H1 (cell line): Measurements from ENCODE around the gene CRTC2. TPM values are rescaled to one million over a fixed set of nuclear protein-coding genes. Genes with fewer than 3 reads are reported as not detected.

ENCODE experiments used
- CTCF ChIA-PET: fragments of 300-600 bp; sonication (Branson Sonifier 250); formaldehyde crosslinking; loops from one replicate; lab custom pipeline; 2021; ENCODE audit not compliant: partially characterized antibody; lab: Charles Lee
- POLR2A ChIA-PET: fragments of 300-600 bp; sonication (Branson Sonifier 250); formaldehyde crosslinking; loops from one replicate; lab custom pipeline; 2021; ENCODE audit warnings: inconsistent platforms; ENCODE audit not compliant: partially characterized antibody; lab: Charles Lee
- DNase-seq, 2 experiments: peaks; one replicate each; pipeline versions ENCODE4 v3.0.0 to v3.0.0-alpha.2; 2010 to 2022; ENCODE audit warnings: low spot score in 2 of 2, low read depth in 1 of 2, mixed read lengths in 1 of 2
- FAIRE-seq: peaks from 2 replicates; lab custom pipeline; 2011; peaks lifted over from hg19 to GRCh38; lab: Jason Lieb, UNC
- H2AFZ ChIP-seq: 2 replicates; pipeline ENCODE4 v1.8.1; 2012; ENCODE audit warnings: low read length, inconsistent platforms
- H2AK5ac ChIP-seq: 2 replicates; pipeline ENCODE4 v1.6.1; 2013; ENCODE audit warnings: low read depth, low read length
- H2BK120ac ChIP-seq: replicated peaks from 2 replicates; pipeline ENCODE3; 2013; ENCODE audit warnings: low read depth, low read length, inconsistent platforms
- H2BK12ac ChIP-seq: 2 replicates; pipeline ENCODE4 v1.6.1; 2013; ENCODE audit warnings: low read depth, low read length
- H2BK15ac ChIP-seq: 2 replicates; pipeline ENCODE4 v1.6.1; 2013; ENCODE audit warnings: low read length
- H2BK20ac ChIP-seq: 2 replicates; pipeline ENCODE4 v1.6.1; 2013; ENCODE audit warnings: low read length
- H2BK5ac ChIP-seq: 2 replicates; pipeline ENCODE4 v1.6.1; 2013; ENCODE audit warnings: low read depth, low read length
- H3K14ac ChIP-seq: 2 replicates; pipeline ENCODE4 v1.6.1; 2013; ENCODE audit warnings: inconsistent platforms; ENCODE audit not compliant: insufficient read length
- H3K18ac ChIP-seq: 2 replicates; pipeline ENCODE4 v1.6.1; 2013; ENCODE audit warnings: low read length; ENCODE audit errors: extremely low read depth
- H3K23ac ChIP-seq: 2 replicates; pipeline ENCODE4 v1.6.1; 2013; ENCODE audit warnings: inconsistent platforms; ENCODE audit not compliant: insufficient read length
- H3K23me2 ChIP-seq: 2 replicates; pipeline ENCODE4 v1.6.1; 2013; ENCODE audit warnings: low read depth, low read length
- H3K27ac ChIP-seq: 2 replicates; pipeline ENCODE4 v1.6.1; 2011; ENCODE audit warnings: low read depth, low read length, inconsistent platforms
- H3K27me3 ChIP-seq, 4 experiments: replicated peaks in 1 of 4; 1 replicate in 1 of 4; 2 replicates in 3 of 4; pipeline versions ENCODE4 v1.6.1 to v1.8.1; 2011 to 2013; ENCODE audit warnings: low read length in 3 of 4, mild to moderate bottlenecking in 3 of 4, inconsistent platforms in 2 of 4, mixed read lengths in 2 of 4, moderate library complexity in 1 of 4; ENCODE audit not compliant: control insufficient read depth in 3 of 4, insufficient read depth in 3 of 4; ENCODE audit errors: extremely low read depth in 1 of 4
- H3K36me3 ChIP-seq, 4 experiments: 2 replicates each; pipeline versions ENCODE4 v1.6.1 to v1.8.1; 2011 to 2013; ENCODE audit warnings: mild to moderate bottlenecking in 4 of 4, low read length in 3 of 4, moderate library complexity in 2 of 4, control low read depth in 1 of 4, inconsistent platforms in 1 of 4; ENCODE audit not compliant: insufficient read depth in 4 of 4, control insufficient read depth in 2 of 4
- H3K4ac ChIP-seq: replicated peaks from 2 replicates; pipeline ENCODE3; 2013; ENCODE audit warnings: low read length, low read depth, mixed read lengths, inconsistent platforms; ENCODE audit not compliant: insufficient read length
- H3K4me1 ChIP-seq, 4 experiments: replicated peaks in 1 of 4; 1 replicate in 1 of 4; 2 replicates in 3 of 4; pipeline versions ENCODE4 v1.6.1 to v1.8.1; 2011 to 2013; ENCODE audit warnings: low read length in 3 of 4, inconsistent platforms in 2 of 4, mixed read lengths in 1 of 4; ENCODE audit not compliant: insufficient read depth in 4 of 4, control insufficient read depth in 3 of 4
- H3K4me2 ChIP-seq, 2 experiments: 2 replicates each; pipeline versions ENCODE4 v1.6.1 to v1.8.1; 2011 to 2013; ENCODE audit warnings: low read depth in 2 of 2, low read length in 2 of 2, control low read depth in 1 of 2, inconsistent platforms in 1 of 2, mild to moderate bottlenecking in 1 of 2; ENCODE audit not compliant: insufficient read depth in 1 of 2
- H3K4me3 ChIP-seq, 4 experiments: fragments of 200-600, 300-600 bp in 1 of 4; sonication (generic), shearing (Covaris generic), sonication (Bioruptor Twin) in 1 of 4; 2 replicates each; pipeline versions ENCODE4 v1.5.1 to v1.8.1; 2011 to 2016; ENCODE audit warnings: low read length in 4 of 4, low read depth in 3 of 4, control low read depth in 2 of 4, inconsistent platforms in 2 of 4, mild to moderate bottlenecking in 2 of 4, mixed read lengths in 1 of 4, moderate library complexity in 1 of 4; ENCODE audit not compliant: insufficient read depth in 2 of 4; ENCODE audit errors: extremely low read depth in 1 of 4
- H3K56ac ChIP-seq: replicated peaks from 2 replicates; pipeline ENCODE3; 2013; ENCODE audit warnings: low read depth, mild to moderate bottlenecking, mixed read lengths, low read length, inconsistent platforms; ENCODE audit not compliant: insufficient read length
- H3K79me1 ChIP-seq: 2 replicates; pipeline ENCODE4 v1.6.1; 2013; ENCODE audit warnings: low read depth, low read length, control low read depth
- H3K79me2 ChIP-seq, 2 experiments: 2 replicates each; pipeline versions ENCODE4 v1.6.1 to v1.8.1; 2012 to 2013; ENCODE audit warnings: low read length in 2 of 2, mild to moderate bottlenecking in 2 of 2, inconsistent platforms in 1 of 2; ENCODE audit not compliant: insufficient read depth in 2 of 2, control insufficient read depth in 1 of 2
- H3K9ac ChIP-seq, 4 experiments: replicated peaks in 1 of 4; 1 replicate in 1 of 4; 2 replicates in 3 of 4; pipeline versions ENCODE4 v1.6.1 to v1.8.1; 2011 to 2013; ENCODE audit warnings: low read depth in 3 of 4, low read length in 3 of 4, control low read depth in 2 of 4, mild to moderate bottlenecking in 2 of 4, moderate library complexity in 2 of 4, inconsistent platforms in 1 of 4; ENCODE audit errors: extremely low read depth in 1 of 4
- H3K9me3 ChIP-seq, 2 experiments: 2 replicates each; pipeline versions ENCODE4 v1.6.1 to v1.8.1; 2012 to 2013; ENCODE audit warnings: mild to moderate bottlenecking in 2 of 2, moderate library complexity in 2 of 2, control low read depth in 1 of 2, inconsistent platforms in 1 of 2, low read depth in 1 of 2, low read length in 1 of 2, mixed read lengths in 1 of 2; ENCODE audit not compliant: insufficient read depth in 2 of 2
- H4K20me1 ChIP-seq, 2 experiments: replicated peaks in 1 of 2; 2 replicates each; pipeline versions ENCODE3 to v1.8.1; 2011 to 2013; ENCODE audit warnings: inconsistent platforms in 2 of 2, low read length in 2 of 2, mild to moderate bottlenecking in 1 of 2; ENCODE audit not compliant: insufficient read depth in 2 of 2, control insufficient read depth in 1 of 2
- H4K5ac ChIP-seq: 2 replicates; pipeline ENCODE4 v1.6.1; 2013; ENCODE audit warnings: low read length, low read depth, mixed read lengths, inconsistent platforms; ENCODE audit not compliant: insufficient read length
- H4K8ac ChIP-seq: 2 replicates; pipeline ENCODE4 v1.8.0; 2013; ENCODE audit warnings: mild to moderate bottlenecking, moderate library complexity, low read length, inconsistent platforms; ENCODE audit not compliant: insufficient read depth; ENCODE audit errors: extremely low read depth
- H4K91ac ChIP-seq: replicated peaks from 2 replicates; pipeline ENCODE3; 2013; ENCODE audit warnings: low read length, mixed read lengths, inconsistent platforms; ENCODE audit not compliant: insufficient read length
- CHD1 ChIP-seq: IDR thresholded peaks from 2 replicates; pipeline ENCODE4 v1.6.1; 2012; ENCODE audit warnings: low read depth, low read length, improper control_type of control experiment
- CTBP2 ChIP-seq: IDR thresholded peaks from 2 replicates; pipeline ENCODE4 v1.7.0; 2011; ENCODE audit warnings: borderline replicate concordance, mild to moderate bottlenecking, moderate library complexity, mixed read lengths, low read length; ENCODE audit not compliant: insufficient read depth, insufficient read length
- HDAC6 ChIP-seq: IDR thresholded peaks from one replicate; pipeline ENCODE4 v1.7.1; 2012; ENCODE audit warnings: low read depth, mild to moderate bottlenecking, inconsistent platforms, low read length, moderate library complexity
- KDM1A ChIP-seq: fragments of 200-600, 300-600 bp; sonication (generic); IDR thresholded peaks from 2 replicates; pipeline ENCODE4 v1.7.1; 2016; ENCODE audit warnings: mild to moderate bottlenecking, low read length, borderline replicate concordance
- NANOG ChIP-seq: IDR thresholded peaks from 2 replicates; pipeline ENCODE4 v1.6.1; 2011; ENCODE audit warnings: low read length, low read depth, mild to moderate bottlenecking, inconsistent platforms; ENCODE audit not compliant: insufficient read depth, poor library complexity, severe bottlenecking
- NRF1 ChIP-seq: IDR thresholded peaks from 2 replicates; pipeline ENCODE4 v1.6.1; 2011; ENCODE audit warnings: mild to moderate bottlenecking, low read depth, low read length, improper control_type of control experiment
- PHF8 ChIP-seq: fragments of 200-600 bp; sonication (generic); conservative IDR thresholded peaks from 2 replicates; pipeline ENCODE4 v1.7.1; 2012; ENCODE audit warnings: low read depth, mild to moderate bottlenecking, inconsistent platforms, low read length, moderate library complexity
- POLR2A ChIP-seq, 2 experiments: IDR thresholded peaks; 1 replicate in 1 of 2; 2 replicates in 1 of 2; pipeline ENCODE4 v1.6.1; 2011; ENCODE audit warnings: low read depth in 2 of 2, low read length in 2 of 2, mild to moderate bottlenecking in 2 of 2; ENCODE audit errors: control extremely low read depth in 1 of 2
- POU5F1 ChIP-seq: IDR thresholded peaks from 2 replicates; pipeline ENCODE4 v1.6.1; 2011; ENCODE audit warnings: low read depth, mild to moderate bottlenecking, low read length, moderate library complexity
- RBBP5 ChIP-seq: IDR thresholded peaks from 2 replicates; pipeline ENCODE4 v1.7.1; 2012; ENCODE audit warnings: low read depth, mild to moderate bottlenecking, inconsistent platforms, low read length, moderate library complexity, borderline replicate concordance
- SIRT6 ChIP-seq: IDR thresholded peaks from one replicate; pipeline ENCODE4 v1.7.1; 2012; ENCODE audit warnings: low read length, inconsistent platforms
- WGBS, 2 experiments: shearing (Covaris generic) in 1 of 2; methylation state at CpG; one replicate each; pipeline versions ENCODE4 v1.1.6 to v1.1.7; 2013 to 2015; ENCODE audit warnings: low lambda C conversion rate in 2 of 2, mixed read lengths in 2 of 2, inconsistent platforms in 1 of 2, low coverage in 1 of 2, missing lambda C conversion rate in 1 of 2; ENCODE audit not compliant: insufficient replicate concordance in 2 of 2, insufficient coverage in 1 of 2, insufficient read length in 1 of 2; ENCODE audit errors: extremely low coverage in 1 of 2, missing lambda C conversion rate in 1 of 2; 5-methylcytosine and 5-hydroxymethylcytosine counted together
- polyA plus RNA-seq, 7 experiments: library from polyadenylated mRNA; depleted of rRNA in 3 of 7; stranded (reverse) in 5 of 7; unstranded in 2 of 7; fragments of >200 nt in 5 of 7; fragments of 200-250 nt in 2 of 7; gene quantifications; 1 replicate in 5 of 7; 2 replicates in 1 of 7; 4 replicates in 1 of 7; pipeline versions ENCODE4 v1.2.1 to v1.2.3, GENCODE V29; 2011 to 2013; ENCODE audit warnings: missing spikeins in 2 of 7, mixed read lengths in 2 of 7
- total RNA-seq: library from RNA; stranded (reverse); fragmentation: NEBNext Ultra II Directional; extraction: Animal tissue kit (Norgen Biotek cat#: 25700); gene quantifications from 2 replicates; pipeline ENCODE4 v1.2.1, GENCODE V29; 2021
- TF ChIP-seq, protein P1 (sequence below): IDR thresholded peaks from 2 replicates; pipeline ENCODE4 v1.6.1; 2012; ENCODE audit warnings: inconsistent platforms

CRTC2 gene
- total and polyA plus RNA-seq, 2 of the 8 experiments (the other 6 are each of a cell fraction or from before 2014, with no cell fraction given) = 28.6 to 34.3 TPM

DNA sequence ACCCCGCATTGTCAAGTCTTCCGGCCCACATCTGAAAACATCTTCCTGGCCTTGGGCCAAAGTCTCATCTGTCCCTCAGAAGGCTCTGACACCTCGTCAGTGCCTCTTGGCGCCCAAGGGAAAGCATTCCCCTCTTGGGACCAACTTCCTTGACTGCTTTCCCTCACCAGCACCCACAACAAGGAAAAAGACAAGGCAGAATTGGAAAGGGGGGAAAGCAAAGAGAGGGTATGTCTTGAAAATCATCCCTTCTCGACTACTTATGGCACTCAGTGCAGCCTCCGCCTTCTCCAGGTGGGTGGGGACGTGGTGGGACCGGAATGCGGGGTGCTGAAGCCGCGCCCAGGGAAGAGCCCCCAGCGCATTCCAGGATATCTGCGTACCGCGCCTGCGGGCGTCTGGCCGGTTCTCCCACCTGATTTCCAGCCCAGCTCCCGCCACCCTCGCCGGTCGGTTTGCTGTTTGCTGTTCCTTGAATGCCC lies 5.5 kb upstream of the CRTC2 start:
- Histone ChIP-seq H3K9me3 (no peaks in the 10 kb centered on the region), H2BK20ac (no peak overlapping the region), H4K91ac (peak overlapping the region; percentile 87), H3K56ac (peak overlapping the region; percentile 79), H3K14ac (no peak overlapping the region), H3K27ac (peak overlapping the region; percentile 89), H2AK5ac (0 out of 2 replicates have a peak overlapping the region, but pooled peaks have one; percentile 41), H4K8ac (no peak overlapping the region), H2BK5ac (peak overlapping the region; percentile 84), H2BK120ac (peak overlapping the region; percentile 6), H3K23ac (no peak overlapping the region), H3K4me2 (peak overlapping the region; percentile 86 to 98), H3K36me3 (peaks cover 11 to 26% (median 19%) of the 10 kb centered on the region in 4 experiments), H2AFZ (no peak overlapping the region), H2BK12ac (peak overlapping the region; percentile 91), H3K4me1 (peaks cover 9 to 23% (median 14%) of the 10 kb centered on the region in 4 experiments), H3K27me3 (no peaks in the 10 kb centered on the region), H4K20me1 (peaks cover 2% of the 10 kb centered on the region in 2 experiments), H3K79me1 (peaks cover 9% of the 10 kb centered on the region), H3K23me2 (peaks cover 28% of the 10 kb centered on the region), H4K5ac (peak overlapping the region; percentile 70), H3K4ac (peak overlapping the region; percentile 76), H3K18ac (peak overlapping the region; percentile 94; the same call in 1 of the 2 replicates), H3K9ac (peak overlapping the region; percentile 55 to 94 (median 71)), H3K79me2 (peaks cover 15 to 41% of the 10 kb centered on the region in 2 experiments), H2BK15ac (peak overlapping the region; percentile 10; the same call in 1 of the 2 replicates), H3K4me3 (peak overlapping the region; percentile 53 to 89 (median 68))
- peak in 1 of 2 experiments; percentile 83 for DNase-seq
- WGBS, 2 experiments = 1% methylated on average over 22 of the region's 22 CpGs; no CpG with 5 or more reads in 1 of the 2 experiments
- CTCF ChIA-PET = interaction anchor here (0.6 to 2.8 kb wide), 6 partner anchors 11 to 321 kb away, joined by 3 to 19 read pairs (median 3); partner anchors contain the start of gene RAB13
- POLR2A ChIA-PET = interaction anchor here (1.0 to 15.7 kb wide), 15 partner anchors 8 to 292 kb away, joined by 3 to 454 read pairs (median 6); partner anchors contain the start of genes DENND4B, GATAD2B, JTB and RAB13
- FAIRE-seq = no peak
- TF ChIP-seq RBBP5 (peak; percentile 56; the same call in 1 of the 2 replicates), POU5F1 (no peak), SIRT6 (no peak), HDAC6 (no peak), CHD1 (0 out of 2 replicates have a peak, but pooled peaks have one; percentile 18), PHF8 (no peak; the same call in 1 of the 2 replicates), CTBP2 (no peak), KDM1A (no peak), POLR2A (IDR thresholded peaks at IDR 0.05; ENCODE audit: control extremely low read depth in 1 of 2, low read depth in 2 of 2, low read length in 2 of 2) (peak in 1 of 2 experiments; percentile 81; a peak in 2 of 3 replicates), NANOG (no peak), NRF1 (no peak)
- TF ChIP-seq, protein P1, sequence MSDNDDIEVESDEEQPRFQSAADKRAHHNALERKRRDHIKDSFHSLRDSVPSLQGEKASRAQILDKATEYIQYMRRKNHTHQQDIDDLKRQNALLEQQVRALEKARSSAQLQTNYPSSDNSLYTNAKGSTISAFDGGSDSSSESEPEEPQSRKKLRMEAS = 0 out of 2 replicates have a peak, but pooled peaks have one; percentile 43
